Neural cell (in vitro differentiated cells): ENCODE results near the gene RDH14. TPM values are rescaled to one million over a fixed set of nuclear protein-coding genes. Genes with fewer than 3 reads are reported as not detected.

Source experiments
- H2AFZ ChIP-seq: fragments of 200-600, 300-800 bp; sonication (generic), shearing (Covaris generic); 2 replicates; pipeline ENCODE4 v1.6.0; 2014; ENCODE audit warnings: low read depth, mild to moderate bottlenecking, antibody characterized with exemption, low read length, moderate library complexity
- H3F3A ChIP-seq: fragments of 200-600 bp; shearing (Covaris generic); 2 replicates; pipeline ENCODE4 v1.6.1; 2016; ENCODE audit warnings: mild to moderate bottlenecking, moderate library complexity, mixed read lengths, antibody characterized with exemption, low read length; ENCODE audit not compliant: insufficient read depth, poor library complexity, severe bottlenecking
- H3K27ac ChIP-seq: fragments of 200-600, 300-800 bp; sonication (generic), shearing (Covaris generic); 2 replicates; pipeline ENCODE4 v1.5.1; 2014; ENCODE audit warnings: mild to moderate bottlenecking, low read length, moderate library complexity
- H3K27me3 ChIP-seq: fragments of 300-800, 200-600 bp; sonication (generic), shearing (Covaris generic); 2 replicates; pipeline ENCODE4 v1.6.0; 2014; ENCODE audit warnings: mild to moderate bottlenecking, low read depth, low read length, moderate library complexity; ENCODE audit not compliant: insufficient read depth
- H3K36me3 ChIP-seq: fragments of 300-800, 200-600 bp; sonication (generic), shearing (Covaris generic); 2 replicates; pipeline ENCODE4 v1.5.1; 2014; ENCODE audit warnings: mild to moderate bottlenecking, antibody characterized with exemption, low read length, moderate library complexity; ENCODE audit not compliant: insufficient read depth
- H3K4me2 ChIP-seq: fragments of 300-800, 200-600 bp; sonication (generic), shearing (Covaris generic); 2 replicates; pipeline ENCODE4 v1.6.0; 2014; ENCODE audit warnings: mild to moderate bottlenecking, low read length
- H3K4me3 ChIP-seq: fragments of 300-800, 200-600 bp; sonication (generic), shearing (Covaris generic); 2 replicates; pipeline ENCODE4 v1.5.1; 2014; ENCODE audit warnings: mild to moderate bottlenecking, low read length, moderate library complexity
- H3K79me2 ChIP-seq: fragments of 200-600 bp; shearing (Covaris generic); replicated peaks from 2 replicates; pipeline ENCODE4 v1.6.0; 2014; ENCODE audit warnings: mild to moderate bottlenecking, low read length, moderate library complexity; ENCODE audit not compliant: insufficient read depth
- H3K9ac ChIP-seq: fragments of 300-800, 200-600 bp; sonication (generic), shearing (Covaris generic); 2 replicates; pipeline ENCODE4 v1.6.1; 2016; ENCODE audit warnings: mild to moderate bottlenecking, low read length, mixed read lengths
- H3K9me2 ChIP-seq: fragments of 200-600 bp; shearing (Covaris generic); 2 replicates; pipeline ENCODE4 v1.6.1; 2016; ENCODE audit warnings: mild to moderate bottlenecking, low read length, mixed read lengths; ENCODE audit not compliant: insufficient read depth
- H3K9me3 ChIP-seq: fragments of 200-600, 300-800 bp; sonication (generic), shearing (Covaris generic); 2 replicates; pipeline ENCODE4 v1.6.1; 2016; ENCODE audit warnings: mild to moderate bottlenecking, mixed run types, low read length, moderate library complexity, mixed read lengths
- H4K20me1 ChIP-seq: fragments of 200-600 bp; shearing (Covaris generic); 2 replicates; pipeline ENCODE4 v1.6.1; 2016; ENCODE audit warnings: mild to moderate bottlenecking, mixed run types; ENCODE audit not compliant: insufficient read depth
- EZH2 ChIP-seq: fragments of 200-600, 300-800 bp; shearing (Covaris generic), sonication (generic); IDR thresholded peaks from 2 replicates; pipeline ENCODE4 v1.6.1; 2014; ENCODE audit warnings: antibody characterized with exemption, low read length, borderline replicate concordance, mild to moderate bottlenecking; ENCODE audit not compliant: insufficient read depth, poor library complexity, severe bottlenecking
- MXI1 ChIP-seq: fragments of 450-650 bp; conservative IDR thresholded peaks from 2 replicates; pipeline ENCODE4 v1.6.1; 2014; ENCODE audit warnings: antibody characterized with exemption, mild to moderate bottlenecking; ENCODE audit not compliant: poor library complexity, severe bottlenecking
- SMC3 ChIP-seq: fragments of 450-650 bp; conservative IDR thresholded peaks from 2 replicates; pipeline ENCODE4 v1.6.1; 2014; ENCODE audit warnings: antibody characterized with exemption, mild to moderate bottlenecking, moderate library complexity; ENCODE audit not compliant: poor library complexity
- polyA plus RNA-seq: library from polyadenylated mRNA; depleted of rRNA; stranded (reverse); fragments of >200 nt; gene quantifications from 2 replicates; pipeline ENCODE4 v1.2.3, GENCODE V29; 2014
- small RNA-seq, 3 experiments: library from RNA; depleted of rRNA; stranded (forward); fragments of <200 nt; gene quantifications; one replicate each; pipeline ENCODE3, GENCODE V24; 2012
- TF ChIP-seq, protein P1 (sequence below): fragments of 450-650 bp; IDR thresholded peaks from 2 replicates; pipeline ENCODE4 v1.5.1; 2014; ENCODE audit warnings: antibody characterized with exemption, mild to moderate bottlenecking, moderate library complexity; ENCODE audit not compliant: poor library complexity, severe bottlenecking

Gene RDH14
- polyA plus RNA-seq, 1 donor from 2014 or later, result 29.4 TPM

DNA sequence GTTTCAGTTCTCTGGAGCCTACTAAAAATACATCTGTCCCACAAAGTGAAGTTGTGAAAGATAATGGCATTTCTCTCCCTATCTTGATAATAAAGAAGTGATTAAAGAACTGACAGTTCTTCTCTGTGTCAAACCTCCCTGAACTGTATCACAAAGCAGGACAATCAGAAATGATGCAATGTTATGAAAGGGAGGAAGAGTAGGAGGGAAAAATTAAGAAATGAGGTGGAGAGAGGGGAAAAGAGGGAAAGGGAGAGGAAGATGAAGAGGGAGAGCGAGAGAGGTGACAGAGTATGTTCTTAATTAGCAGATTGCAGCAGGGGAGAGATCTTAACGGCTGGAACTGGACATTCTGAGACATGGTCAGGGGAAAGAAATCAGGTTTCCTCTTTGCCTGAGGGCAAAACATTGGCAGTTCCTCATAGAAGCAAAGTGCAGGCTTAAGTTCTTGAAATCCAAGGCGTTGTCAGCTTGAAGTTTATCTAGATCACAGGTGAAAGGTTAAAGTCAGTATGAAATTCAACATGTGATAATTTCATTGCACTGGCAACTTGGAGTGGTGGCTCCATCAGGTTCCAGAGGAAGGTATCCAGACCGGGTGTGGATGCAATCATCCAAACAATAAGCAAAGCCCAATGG is 54.6 kb downstream of the RDH14 start:
- no peaks in the 10 kb centered on the region for H4K20me1 ChIP-seq
- H3K27me3 ChIP-seq, result no peaks in the 10 kb centered on the region
- no peak overlapping the region for H2AFZ ChIP-seq
- TF ChIP-seq EZH2 (no peak), SMC3 (no peak), MXI1 (no peak)
- TF ChIP-seq, protein P1, sequence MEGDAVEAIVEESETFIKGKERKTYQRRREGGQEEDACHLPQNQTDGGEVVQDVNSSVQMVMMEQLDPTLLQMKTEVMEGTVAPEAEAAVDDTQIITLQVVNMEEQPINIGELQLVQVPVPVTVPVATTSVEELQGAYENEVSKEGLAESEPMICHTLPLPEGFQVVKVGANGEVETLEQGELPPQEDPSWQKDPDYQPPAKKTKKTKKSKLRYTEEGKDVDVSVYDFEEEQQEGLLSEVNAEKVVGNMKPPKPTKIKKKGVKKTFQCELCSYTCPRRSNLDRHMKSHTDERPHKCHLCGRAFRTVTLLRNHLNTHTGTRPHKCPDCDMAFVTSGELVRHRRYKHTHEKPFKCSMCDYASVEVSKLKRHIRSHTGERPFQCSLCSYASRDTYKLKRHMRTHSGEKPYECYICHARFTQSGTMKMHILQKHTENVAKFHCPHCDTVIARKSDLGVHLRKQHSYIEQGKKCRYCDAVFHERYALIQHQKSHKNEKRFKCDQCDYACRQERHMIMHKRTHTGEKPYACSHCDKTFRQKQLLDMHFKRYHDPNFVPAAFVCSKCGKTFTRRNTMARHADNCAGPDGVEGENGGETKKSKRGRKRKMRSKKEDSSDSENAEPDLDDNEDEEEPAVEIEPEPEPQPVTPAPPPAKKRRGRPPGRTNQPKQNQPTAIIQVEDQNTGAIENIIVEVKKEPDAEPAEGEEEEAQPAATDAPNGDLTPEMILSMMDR, result no peak
- H3K79me2 ChIP-seq, result no peaks in the 10 kb centered on the region
- H3K27ac ChIP-seq, result no peak overlapping the region
- H3K36me3 ChIP-seq, result no peaks in the 10 kb centered on the region
- H3K9me2 ChIP-seq, result no peaks in the 10 kb centered on the region
- H3K9me3 ChIP-seq, result no peaks in the 10 kb centered on the region
- no peak overlapping the region for H3K4me2 ChIP-seq
- no peak overlapping the region for H3K4me3 ChIP-seq
- no peak overlapping the region for H3K9ac ChIP-seq
- no peaks in the 10 kb centered on the region for H3F3A ChIP-seq

Small RNA genes lying within 50 kb of the gene (small RNA-seq; reads per million reads assigned to genes)
- gene RNU6-1215P, result 0 reads per million in 3 experiments

Other genes with a start within 250 kb of the RDH14 start
- not detected in 2 replicates for gene NT5C1B, start 28.9 kb upstream of the RDH14 start, polyA plus RNA-seq